NCI-H1417 (cell line): ENCODE results near the gene SCO2.

Experiments
- DNase-seq, 3 experiments: peaks; one replicate each; lab custom pipeline; 2025; lab: John Stamatoyannopoulos, UW

Gene SCO2

GRCh38 chr22:50502096-50502495 lies 23.3 kb downstream of the SCO2 start:
- no peak for DNase-seq

DNA sequence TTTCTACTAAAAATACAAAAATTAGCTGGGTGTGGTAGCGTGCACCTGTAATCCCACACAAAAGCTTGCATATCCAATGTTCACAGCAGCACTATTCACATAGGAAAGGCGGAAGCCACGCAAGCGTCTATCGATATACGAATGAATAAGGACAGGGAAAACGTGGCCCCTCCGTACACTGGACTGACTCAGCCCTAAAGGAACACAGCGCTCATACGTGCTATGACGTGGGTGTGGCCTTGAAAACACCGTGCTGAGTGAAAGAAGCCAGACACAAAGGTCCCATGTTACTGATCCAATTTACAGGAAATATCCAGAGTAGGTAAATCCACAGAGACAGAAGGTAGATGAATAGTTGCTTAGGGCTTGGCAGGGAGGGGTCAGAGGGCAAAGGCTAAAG lies 24.9 kb downstream of the SCO2 start:
- no peak for DNase-seq

DNA sequence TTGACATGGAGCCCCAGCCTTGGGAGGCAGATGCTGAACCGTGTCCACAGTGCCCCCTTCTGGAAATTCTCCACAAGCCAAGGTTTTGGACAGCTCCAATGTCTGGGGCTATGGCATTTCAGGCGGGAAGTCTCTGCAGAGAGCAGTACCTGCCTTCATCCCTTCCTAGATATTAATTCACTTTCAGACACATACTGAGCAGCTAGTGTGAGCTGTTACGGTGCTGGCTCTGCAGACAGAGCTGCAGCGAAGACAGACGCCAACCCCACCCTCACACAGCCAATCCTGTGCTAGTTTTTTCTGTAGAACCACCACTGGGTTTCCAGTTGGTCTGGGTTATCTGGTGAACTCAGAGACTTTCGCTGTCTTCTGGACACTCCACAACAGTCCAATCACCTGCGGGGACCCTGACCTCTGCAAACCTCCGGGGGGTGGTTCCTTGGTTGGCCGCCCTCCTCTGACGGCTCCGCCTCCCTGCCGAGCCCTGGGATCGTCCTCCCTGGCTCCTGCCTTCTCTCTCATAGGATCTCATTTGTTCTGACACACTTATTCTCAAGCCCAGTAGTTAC lies 27.0 kb downstream of the SCO2 start:
- peak in 2 of 3 experiments; percentile 35 to 61 for DNase-seq

GRCh38 chr22:50497093-50497492 lies 28.3 kb downstream of the SCO2 start:
- no peak for DNase-seq

- no peak for DNase-seq
Measured at GRCh38 chr22:50490531-50491308, 34.7 kb downstream of the SCO2 start.

DNA sequence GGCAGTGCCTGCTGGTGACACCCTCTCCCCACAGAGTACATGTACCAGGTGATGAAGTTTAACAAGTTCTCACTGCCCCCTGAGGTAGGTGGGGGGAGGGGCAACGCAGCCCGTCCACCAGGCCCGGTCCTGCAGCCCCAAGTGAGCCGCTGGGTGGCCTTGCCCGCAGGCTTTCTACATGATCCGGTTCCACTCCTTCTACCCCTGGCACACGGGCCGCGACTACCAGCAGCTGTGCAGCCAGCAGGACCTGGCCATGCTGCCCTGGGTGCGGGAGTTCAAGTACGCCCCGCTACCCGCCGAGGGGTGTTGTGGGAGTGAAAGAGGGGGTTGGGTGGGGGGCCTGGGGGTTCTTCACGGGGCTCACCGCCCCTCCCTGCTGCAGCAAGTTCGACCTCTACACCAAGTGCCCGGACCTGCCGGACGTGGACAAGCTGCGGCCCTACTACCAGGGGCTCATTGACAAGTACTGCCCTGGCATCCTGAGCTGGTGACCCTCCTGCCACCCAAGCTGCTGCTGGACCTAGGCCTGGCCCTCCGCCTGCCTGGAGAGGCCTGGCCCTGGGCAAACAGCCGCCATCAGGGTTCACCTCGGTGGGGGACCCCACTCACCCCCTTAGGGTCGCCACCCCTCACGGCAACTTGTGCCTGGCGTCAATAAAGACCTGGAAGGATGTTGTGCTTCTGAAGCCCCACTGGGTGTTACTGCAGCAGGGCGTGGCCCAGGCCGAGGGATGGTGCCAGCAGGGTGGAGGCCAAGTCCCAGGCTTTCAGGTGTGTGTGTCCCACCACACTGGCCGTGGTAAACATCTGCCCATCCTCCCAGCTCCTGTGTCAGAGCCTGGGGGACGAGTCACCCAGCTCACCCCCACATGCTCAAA lies 35.8 kb downstream of the SCO2 start:
- DNase-seq, result no peak

DNA sequence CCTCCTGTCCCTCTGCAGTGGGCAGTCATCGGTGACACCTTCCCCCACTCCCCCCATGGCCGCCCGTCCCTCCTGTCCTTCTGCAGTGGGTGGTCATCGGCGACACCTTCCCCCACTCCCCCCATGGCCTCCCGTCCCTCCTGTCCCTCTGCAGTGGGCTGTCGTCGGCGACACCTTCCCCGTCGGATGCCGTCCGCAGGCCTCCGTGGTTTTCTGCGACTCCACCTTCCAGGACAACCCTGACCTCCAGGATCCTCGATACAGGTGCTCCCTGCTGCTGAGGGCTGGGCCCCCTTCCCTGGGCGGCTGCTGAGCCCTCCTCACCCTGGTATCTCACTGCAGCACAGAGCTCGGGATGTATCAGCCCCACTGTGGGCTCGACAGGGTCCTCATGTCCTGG lies 36.5 kb downstream of the SCO2 start:
- no peak for DNase-seq

DNA sequence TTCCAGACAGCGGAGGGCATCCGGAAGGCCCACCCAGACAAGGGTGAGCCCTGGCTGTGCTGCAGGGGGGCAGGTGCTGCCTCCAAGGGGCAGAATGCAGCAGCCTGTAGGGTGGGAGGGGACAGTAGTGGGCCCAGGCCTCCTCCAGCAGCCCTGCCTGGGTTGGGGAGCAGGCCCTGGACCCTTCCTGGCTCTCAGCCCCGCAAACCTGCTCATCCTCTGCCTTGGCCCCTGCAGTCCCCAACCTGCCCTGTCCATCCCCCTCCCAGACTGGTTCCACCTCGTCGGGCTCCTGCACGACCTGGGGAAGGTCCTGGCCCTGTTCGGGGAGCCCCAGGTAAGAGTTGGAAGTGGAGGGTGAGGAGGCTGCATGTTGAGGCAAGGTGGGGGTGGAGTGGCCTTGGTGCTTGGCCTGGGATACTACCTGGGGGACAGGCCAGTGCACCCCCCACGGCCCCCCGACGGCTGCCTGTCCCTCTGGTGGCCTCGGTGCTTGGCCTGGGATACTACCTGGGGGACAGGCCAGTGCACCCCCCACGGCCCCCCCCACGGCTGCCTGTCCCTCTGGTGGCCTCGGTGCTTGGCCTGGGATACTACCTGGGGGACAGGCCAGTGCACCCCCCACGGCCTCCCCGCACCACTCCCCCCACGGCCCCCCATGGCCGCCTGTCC lies 37.3 kb downstream of the SCO2 start:
- DNase-seq, result no peak

GRCh38 chr22:50487290-50488005 lies 38.0 kb downstream of the SCO2 start:
- DNase-seq, result no peak

GRCh38 chr22:50486561-50487289 lies 38.7 kb downstream of the SCO2 start, which contains the start of gene MIOX:
MIOX (plus strand) TSS chr22:50486859; CDS start chr22:50486898, 39 bp downstream.
- peak in 2 of 3 experiments; percentile 18 to 23 for DNase-seq

DNA sequence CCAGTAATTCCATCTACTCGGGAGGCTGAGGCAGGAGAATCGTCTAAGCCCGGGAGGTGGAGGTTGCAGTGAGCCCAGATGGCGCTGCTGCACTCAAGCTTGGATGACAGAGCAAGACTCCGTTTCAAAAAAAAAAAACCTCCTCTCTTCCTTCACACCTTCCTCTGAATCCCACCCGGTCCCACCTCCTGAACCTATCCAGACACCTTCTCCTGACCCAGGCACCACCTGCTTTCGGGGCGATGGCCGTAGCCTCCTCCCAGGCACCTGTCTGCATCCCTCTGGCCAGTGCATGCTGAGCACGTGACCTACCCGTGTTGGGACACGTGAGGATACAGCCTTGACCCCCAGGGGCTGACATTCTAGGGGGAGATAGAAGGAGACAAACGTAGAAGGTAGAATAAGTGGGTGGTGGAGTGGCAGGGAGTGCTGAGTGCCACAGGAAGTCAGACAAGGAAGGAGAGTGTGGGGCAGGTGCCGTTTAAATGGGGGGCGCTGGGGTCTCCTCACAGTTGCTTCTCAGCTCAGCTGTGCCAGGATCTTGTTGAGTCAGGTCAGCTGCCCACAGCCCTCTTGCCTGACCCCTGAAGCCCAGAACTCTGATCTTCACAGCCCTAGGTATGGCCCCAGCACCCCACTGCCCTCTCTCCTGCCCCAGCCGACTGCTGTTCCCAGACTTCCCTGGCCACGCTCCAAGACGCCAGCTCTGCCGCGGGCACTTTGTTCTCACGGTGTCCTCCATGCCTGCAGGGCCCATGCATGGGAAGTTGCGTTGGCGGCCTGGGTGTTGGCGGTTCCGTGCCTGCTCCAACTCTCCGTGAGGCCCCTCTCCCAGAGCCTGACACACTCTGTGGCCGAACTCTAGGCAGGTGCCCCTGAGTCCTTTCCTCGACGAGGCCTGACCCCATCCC lies 39.9 kb downstream of the SCO2 start:
- no peak for DNase-seq

- no peak for DNase-seq
Measured at GRCh38 chr22:50483977-50484853, 41.2 kb downstream of the SCO2 start.

DNA sequence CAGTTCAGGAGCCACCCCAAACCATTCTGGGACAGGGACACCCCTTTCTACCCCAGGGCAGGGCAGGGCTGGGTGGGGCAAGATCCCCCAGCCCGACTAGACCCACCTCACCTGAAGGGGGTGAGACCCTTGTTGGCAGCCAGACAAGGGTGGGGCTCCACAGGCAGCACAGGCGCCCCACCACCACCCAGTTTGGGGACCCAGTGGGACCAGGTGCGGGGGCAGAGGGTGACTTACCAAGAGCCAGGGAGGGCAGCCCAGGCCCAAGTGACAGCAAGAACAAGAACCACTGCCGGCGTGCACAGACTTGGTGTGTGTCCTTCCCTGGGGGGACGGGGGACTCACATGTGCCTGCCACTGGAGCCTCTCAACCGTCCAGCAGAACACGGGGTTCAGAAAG lies 41.8 kb downstream of the SCO2 start:
- DNase-seq, result no peak

DNA sequence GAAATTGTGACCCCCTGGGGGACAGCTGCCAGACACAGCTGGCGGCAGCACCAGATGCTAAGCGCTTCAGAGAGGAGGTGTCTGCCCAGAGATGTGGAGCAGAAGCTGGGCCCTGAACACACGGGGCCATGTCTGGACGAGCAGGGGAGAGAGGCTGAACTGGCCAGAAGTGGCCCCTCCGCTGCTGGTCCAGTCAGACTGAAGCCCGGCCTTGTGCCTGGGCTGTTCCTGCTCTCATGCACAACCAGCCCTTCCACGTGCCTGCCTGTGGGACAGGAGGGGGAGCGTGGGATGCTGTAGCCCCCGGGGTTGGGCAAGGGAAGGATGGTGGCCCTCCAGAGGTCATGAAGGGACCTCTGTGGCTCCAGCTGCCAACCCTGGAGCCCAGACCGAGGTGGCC lies 42.3 kb downstream of the SCO2 start:
- no peak for DNase-seq

DNA sequence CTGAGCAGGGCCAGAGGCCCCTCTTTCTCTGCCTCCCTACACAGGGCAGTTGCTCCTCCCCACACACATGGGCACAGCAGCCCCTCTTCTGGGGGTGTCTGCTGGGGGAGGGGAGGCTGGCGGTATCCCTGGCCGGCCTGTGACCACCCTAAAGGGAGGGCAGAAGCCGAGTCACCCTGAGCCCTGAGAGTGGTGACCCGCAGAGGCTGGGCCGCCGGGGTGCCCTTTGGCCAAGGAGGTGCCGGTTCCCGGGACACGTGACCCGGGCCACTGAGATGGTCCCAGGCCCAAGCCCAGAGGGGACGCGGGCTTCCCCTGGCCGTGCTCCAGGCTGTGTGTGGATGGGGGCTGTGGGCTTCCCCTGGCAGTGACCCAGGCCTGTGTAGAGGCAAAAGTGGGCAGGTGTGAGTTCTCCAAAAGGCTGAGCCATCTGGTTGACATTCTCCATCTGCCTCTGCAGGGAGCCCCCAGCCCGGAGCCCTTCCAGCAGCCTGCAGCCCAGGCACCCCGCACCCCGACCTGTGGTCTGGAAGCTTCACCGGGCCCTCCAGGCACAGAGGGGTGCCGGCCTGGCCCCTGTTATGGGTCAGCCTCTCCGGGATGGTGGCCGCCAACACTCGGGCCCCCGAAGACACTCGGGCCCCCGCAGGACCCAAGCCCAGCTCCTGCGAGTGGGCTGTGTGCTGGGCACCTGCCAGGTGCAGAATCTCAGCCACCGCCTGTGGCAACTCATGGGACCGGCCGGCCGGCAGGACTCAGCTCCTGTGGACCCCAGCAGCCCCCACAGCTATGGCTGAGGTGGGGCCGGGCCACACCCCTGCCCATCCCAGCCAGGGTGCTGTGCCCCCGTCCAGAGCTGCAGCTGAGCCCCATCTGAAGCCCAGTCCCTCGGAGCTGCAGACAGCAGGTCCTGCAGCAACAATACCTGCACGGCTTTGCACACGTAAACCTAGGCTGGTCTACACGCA lies 43.0 kb downstream of the SCO2 start:
- DNase-seq, result no peak

DNA sequence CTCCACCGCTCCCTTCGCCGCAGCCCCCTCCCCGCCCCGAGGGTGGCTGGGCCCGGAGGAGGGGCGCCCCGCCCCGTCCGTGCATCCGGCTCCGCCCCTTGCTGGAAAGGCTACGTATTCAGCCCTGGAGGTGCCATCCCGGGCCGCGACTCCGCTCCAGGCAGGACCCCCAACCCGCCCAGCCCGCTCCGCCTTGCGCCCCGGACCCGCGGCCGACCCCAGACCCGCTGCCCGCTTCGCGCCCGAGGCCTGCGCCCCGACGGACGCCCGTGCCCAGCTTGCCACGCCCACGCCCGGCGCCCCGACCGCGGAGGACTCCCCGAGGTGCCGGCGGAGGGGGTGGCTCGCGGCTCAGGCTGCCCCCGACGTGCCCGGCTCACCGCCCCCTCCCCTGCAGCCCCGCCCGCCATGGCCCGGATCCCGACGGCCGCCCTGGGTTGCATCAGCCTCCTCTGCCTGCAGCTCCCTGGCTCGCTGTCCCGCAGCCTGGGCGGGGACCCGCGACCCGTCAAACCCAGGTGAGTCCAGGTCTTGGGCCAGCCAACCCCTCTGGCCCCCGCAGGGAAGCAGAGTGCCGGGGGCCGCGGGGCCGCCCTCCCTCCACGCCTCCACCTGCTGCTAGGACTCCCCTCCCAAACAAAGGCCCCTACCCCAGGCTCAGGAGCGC lies 43.8 kb downstream of the SCO2 start, which contains the start of gene ADM2:
ADM2 (plus strand) TSS at position 104 of the 667 bp plus-strand sequence; CDS start at position 409, 305 bp downstream.
- no peak for DNase-seq

GRCh38 chr22:50481045-50481439 lies 44.4 kb downstream of the SCO2 start:
- DNase-seq, result no peak
